Measurements from ENCODE around the gene ZNF562. TPM values are rescaled to one million over a fixed set of nuclear protein-coding genes. Genes with fewer than 3 reads are reported as not detected.
"Not testable (repeated sequence)": the region's sequence is repeated elsewhere in the genome, so short reads cannot be mapped to it uniquely, and the experiment has no call there.

Gene ZNF562
- polyA plus RNA-seq (ENCODE audit: insufficient read length in 10 of 10), result 10 to 100 TPM; 13.0 to 22.6 (median 18.0) TPM
- long read RNA-seq, donor 1, partial matches to known transcripts, result 0 of 1 reads
- long read RNA-seq, donor 1, other reads (novel, unspliced or antisense), result 0 of 1 reads
- long read RNA-seq, donor 2, result 0 reads
- long read RNA-seq, donor 3, result 0 reads
- long read RNA-seq, donor 4, partial matches to known transcripts, result 0 of 1 reads
- long read RNA-seq, donor 4, other reads (novel, unspliced or antisense), result 0 of 1 reads
- long read RNA-seq, donor 5, result 0 reads
- long read RNA-seq, donor 6, partial matches to known transcripts, result 0 of 1 reads
- long read RNA-seq, donor 6, other reads (novel, unspliced or antisense), result 0 of 1 reads
- long read RNA-seq, donor 7, partial matches to known transcripts, result 0 of 1 reads
- long read RNA-seq, donor 7, other reads (novel, unspliced or antisense), result 0 of 1 reads
- long read RNA-seq, donor 8, partial matches to known transcripts, result 0 of 3 reads
- long read RNA-seq, donor 8, other reads (novel, unspliced or antisense), result 0 of 3 reads
- long read RNA-seq, donor 9, result 0 reads

DNA sequence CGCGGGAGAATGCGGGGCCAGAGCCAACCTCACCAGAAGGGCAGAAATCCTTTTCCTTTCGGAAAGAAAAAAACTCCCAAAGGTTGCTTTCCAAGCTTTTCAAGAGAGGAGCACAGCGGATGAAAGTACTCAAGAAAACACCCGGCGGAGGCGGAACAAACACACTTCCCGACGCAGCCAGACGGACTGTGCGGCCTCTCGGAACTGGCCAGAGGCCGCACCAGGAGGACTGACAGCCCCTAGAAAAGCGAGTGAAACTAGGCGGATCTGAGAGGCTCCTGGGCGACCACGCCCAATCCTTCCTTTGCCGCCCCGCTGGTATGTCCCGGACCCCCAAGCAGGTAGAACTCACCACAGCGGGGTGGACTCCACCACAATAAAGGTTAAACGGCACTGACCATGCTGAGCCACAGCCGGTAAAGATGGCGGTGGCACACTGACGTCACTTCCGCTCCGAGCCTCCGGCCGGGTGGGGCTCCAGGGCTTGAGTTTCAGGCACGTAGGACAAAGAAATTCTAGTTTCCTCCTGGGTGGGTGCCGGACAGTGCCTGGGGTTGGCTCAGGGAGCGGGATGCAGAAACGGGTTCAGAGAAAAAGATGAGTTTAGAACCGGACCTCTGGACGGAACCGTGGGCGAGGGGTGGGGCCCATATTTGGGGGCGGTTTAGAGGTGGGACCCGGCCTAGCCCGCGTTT lies at the start of gene ZNF562:
TSS of gene ZNF562 (minus strand) at position 438 of the 695 bp plus-strand sequence. CDS start 14,356 bp downstream, outside the sequence.
- peak; percentile 88 to 98 (median 93) for DNase-seq

DNA sequence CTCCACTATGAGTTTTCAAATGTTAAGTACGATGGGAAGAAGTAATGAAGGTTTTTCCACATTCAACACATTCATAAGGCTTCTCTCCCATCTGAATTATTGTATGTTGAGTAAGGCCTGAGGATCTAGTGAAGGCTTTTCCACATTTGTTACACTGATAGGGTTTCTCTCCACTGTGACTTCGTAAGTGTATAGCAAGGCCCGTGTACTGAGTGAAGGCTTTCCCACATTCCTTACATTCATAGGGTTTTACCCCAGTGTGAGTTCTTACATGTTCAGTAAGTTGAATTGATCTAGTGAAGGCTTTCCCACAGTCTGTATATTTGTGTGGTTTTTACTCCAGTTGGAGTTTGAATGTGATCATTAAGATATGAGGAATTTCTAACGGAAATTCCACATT lies 49.3 kb upstream of the ZNF562 start:
- no peak for DNase-seq

DNA sequence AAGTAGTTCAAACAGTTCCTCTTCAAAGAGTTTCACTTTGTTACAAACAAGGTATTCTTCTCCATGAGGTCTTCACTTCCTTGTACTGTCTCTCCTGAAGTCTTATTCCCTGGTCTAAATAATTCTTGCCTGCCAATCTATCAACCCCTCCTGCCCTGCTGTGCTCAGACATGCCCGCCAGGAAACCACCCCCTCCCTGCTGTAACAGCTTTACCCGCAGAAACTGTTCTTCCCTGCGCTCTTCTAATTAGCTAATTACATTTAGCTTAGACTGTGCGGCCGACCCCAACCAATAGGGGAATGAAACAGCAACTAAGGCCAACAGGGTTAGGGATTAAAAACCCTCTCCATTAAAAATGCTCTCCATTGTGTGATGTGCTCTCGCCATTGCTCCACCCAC lies 47.0 kb upstream of the ZNF562 start:
- no peak for DNase-seq

DNA sequence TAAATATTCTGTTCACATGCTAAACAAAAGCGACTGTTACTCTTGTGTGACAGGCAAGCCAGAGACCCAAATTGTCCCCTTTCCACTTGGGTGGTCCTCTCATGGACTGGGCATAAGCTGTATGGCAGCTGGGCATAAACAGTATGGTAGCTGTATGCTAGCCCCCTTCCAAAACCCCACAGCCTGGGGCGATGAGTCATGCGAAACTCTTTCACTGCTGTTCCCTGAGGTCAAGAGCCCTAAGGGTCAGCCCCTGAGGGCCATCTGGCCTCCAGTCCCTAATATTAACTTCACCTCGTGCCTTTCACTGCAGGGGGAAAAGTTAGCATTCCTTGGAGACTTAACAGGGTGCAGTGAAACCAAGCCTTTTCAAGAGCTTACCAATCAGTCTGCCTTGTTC lies 45.6 kb upstream of the ZNF562 start:
- no peak for DNase-seq

DNA sequence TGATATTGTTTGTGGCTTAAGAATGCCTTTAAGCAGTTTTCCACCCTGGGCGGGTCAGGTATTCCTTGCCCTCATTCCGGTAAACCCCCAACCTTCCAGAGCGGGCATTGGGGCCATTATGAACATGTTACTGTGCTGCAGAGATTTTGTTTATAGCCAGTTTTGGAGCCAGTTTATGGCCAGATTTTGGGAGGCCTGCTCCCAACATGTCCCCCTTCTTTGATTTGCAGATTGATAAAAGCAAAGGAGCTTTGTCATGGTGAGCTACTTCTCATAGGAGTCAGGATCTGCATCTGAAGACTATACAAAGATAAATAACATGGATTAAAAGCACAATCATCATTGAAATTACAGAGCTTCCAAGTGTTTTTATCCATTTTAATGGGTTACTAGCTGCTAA lies 36.9 kb upstream of the ZNF562 start:
- DNase-seq, result no peak

DNA sequence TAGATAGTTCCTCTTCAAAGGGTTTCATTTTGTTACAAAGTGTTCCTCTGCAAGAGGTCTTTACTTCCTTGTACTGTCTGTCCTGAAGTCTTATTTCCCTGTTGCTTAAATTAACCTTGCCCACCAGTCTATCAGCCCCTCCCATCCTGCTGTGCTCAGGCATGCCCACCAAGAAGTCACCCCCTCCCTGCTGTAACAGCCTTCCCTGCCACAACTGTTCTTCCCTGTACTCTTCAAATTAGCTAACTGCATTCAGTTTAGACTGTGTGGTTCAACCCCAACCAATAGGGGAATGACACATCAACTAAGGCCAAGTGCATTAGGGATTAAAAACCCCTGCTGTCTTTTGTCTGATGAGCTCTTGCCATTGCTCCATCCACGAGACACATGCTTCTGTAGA lies 34.4 kb upstream of the ZNF562 start:
- DNase-seq, result peak in 1 of 3 donors; percentile 10

DNA sequence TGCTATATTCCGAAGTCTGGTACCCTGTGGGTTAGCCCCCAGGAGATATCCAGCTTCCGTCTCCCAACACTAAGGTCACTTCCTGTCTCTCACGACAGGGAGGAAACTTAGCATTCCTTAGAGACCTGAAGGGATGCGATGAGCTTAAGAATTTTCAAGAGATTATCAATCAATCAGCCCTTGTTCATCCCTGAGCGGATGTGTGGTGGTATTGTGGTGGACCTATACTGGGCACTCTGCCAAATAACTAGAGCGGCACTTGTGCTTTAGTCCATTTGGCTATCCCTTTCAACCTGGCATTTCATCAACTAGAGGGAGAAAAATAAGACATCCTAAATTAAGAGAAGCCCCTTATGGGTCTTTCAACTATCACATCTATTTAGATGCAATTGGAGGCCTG lies 30.9 kb upstream of the ZNF562 start:
- no peak for DNase-seq

DNA sequence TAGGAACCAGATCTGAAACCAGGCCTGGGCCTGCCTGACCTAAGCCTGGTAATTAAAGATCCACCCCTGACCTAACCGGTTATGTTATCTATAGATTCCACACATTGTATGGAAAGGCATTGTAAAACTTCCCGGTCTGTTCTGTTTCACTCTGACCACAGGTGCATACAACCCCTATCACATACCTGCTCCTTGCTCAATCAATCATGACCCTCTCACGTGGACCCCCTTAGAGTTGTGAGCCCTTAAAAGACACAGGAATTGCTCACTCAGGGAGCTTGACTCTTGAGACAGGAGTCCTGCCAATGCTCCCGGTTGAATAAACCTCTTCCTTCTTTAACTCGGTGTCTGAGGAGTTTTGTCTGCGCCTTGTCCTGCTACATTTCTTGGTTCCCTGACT lies 27.3 kb upstream of the ZNF562 start:
- no peak for DNase-seq

DNA sequence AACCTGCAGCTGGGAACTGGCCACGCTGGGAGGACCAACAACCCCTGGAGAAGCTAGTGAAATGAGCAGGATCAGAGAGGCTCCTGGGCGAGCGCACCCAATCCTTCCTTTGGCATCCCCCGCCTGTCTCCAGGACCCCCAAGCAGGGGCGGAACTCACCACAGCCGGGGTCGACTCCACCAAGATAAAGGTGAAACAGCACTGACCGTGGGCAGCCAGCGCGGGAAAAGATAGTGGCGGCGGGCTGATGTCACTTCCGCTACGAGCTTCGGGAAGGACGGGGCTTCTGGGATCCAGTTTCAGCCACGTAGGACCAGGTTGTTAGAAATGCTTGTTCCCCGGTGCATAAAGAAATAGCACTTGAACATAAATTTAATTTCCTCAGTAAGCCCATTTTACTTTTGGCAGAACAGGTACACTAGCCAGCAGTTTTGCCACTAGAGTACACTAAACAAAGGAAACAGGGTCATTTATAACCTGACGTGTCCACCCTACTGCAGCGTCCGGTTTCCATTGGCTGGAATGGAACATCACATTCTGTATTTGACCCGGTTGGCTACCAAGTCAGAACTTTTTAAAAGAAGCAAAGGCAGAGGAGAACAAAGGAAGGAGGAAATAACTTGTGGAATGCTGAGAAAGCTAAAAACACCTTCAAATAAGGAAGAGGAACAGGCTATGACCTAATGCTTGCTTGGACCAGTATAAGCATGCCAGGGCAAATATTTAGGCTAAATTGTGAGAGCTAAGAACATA lies 25.5 kb upstream of the ZNF562 start:
- no peak for DNase-seq

DNA sequence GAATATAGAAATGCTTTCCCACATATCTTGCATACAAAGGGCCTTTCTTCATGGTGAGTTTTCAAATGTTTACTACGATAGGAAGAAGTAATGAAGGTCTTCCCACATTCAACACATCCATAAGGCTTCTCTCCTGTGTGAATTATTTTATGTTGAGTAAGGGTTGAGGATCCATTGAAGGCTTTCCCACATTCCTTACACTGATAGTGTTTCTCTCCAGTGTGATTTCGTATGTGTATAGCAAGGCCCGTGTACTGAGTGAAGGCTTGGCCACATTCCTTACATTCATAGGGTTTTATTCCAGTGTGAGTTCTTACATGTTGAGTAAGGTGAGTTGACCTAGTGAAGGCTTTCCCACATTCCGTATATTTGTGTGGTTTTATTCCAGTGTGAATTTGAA lies 15.4 kb upstream of the ZNF562 start:
- not testable (repeated sequence) for DNase-seq

DNA sequence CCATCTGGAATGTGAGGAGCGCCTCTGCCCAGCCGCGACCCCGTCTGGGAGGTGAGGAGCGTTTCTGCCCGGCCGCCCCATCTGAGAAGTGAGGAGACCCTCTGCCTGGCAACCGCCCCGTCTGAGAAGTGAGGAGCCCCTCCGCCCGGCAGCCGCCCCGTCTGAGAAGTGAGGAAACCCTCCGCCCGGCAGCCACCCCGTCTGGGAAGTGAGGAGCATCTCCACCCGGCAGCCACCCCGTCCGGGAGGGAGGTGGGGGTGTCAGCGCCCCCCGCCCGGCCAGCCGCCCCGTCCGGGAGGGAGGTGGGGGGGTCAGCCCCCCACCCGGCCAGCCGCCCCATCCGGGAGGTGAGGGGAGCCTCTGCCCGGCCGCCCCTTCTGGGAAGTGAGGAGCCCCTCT lies 5.1 kb upstream of the ZNF562 start:
- DNase-seq, result not testable (repeated sequence)

DNA sequence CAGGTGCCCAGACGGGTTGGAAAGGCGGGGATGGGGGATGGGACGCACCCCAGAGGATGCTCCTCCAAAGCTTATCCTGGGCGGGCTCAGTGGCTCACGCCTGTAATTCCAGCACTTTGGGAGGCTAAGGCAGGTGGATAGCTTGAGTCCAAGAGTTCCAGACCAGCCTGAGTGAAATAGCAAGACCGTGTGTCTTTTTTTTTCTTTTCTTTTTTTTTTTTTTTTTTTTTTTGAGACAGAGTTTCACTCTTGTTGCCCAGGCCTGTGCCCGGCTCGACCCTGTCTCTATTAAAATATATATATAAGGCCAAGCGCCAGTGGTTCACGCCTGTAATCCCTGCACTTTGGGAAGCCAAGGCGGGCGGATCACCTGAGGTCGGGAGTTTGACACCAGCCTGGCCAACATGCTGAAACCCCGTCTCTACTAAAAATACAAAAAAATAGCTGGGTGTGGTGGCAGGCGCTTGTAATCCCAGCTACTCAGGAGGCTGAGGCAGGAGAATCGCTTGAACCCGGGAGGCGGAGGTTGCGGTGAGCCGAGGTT lies 530 bp upstream of the ZNF562 start:
- DNase-seq, result not testable (repeated sequence)

DNA sequence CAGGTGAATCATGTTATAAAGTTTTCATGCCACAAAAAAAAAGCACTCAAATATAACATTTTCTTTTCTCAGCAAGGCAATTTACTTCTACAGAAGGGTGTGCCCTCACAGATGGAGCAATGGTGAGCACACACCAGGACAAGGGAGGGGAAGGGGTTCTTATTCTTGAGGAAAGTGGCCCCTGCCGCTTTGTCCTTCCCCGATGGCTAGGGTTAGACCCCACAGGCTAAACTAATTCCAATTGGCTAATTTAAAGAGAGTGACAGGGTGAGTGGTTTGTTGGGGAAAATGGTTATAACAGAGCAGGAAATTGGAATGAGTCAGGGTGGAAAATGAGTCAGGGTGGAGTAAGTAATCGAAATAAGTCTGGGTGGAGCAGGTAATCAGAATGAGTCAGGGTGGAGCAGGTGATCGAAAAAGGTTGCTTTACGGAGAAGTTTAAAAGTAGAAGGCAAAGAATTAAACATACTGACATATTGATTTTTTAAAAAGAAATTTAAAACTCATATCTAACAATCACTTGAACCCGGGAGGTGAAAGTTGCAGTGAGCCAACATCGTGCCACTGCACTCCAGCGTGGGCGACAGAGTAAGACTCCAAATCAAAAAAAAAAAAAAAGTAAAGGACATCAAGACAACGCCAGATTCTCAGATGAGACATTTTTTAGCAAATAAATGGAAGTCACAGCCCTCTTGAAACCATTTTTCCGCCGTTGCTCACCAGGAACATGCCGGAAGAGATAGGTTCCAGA lies 813 bp downstream of the ZNF562 start:
- DNase-seq, result peak in 1 of 3 donors; percentile 5

DNA sequence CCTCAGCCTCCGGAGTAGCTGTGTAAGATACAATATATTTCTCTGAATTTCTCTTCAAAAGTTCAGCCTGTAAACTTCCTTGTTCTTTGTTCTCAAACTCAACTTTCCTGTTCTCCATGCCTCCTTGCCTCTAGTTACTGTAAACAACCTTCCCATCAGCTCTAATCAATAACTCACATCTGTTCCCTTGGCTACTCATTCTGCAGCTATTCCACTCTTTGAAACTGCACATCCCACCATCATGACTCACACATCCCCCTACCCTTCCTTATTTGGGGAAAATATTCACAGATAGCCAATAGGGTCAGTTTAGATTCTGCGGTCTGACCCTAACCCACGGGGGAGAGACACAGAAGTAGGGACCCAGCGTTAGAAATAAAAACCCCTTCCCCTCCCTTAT lies 2.0 kb downstream of the ZNF562 start:
- no peak for DNase-seq

DNA sequence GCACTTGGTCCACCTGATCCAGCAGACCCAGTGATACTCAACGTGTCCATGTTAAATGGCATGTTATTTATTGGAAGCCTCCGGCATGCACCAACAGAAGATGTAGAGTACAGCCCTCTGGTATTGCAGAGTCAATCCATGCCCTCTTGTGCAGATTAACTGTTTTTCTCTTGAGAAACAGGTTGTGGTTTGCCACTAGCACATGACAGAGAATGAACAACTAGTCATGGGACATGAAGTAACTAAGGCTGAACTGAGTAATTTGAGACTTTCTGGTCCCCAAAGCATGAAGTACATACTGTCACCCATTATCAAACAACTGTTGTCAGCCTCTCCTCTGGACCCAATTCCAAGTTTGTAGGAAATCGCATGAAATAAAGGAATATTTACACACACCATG lies 3.2 kb downstream of the ZNF562 start:
- DNase-seq, result no peak

DNA sequence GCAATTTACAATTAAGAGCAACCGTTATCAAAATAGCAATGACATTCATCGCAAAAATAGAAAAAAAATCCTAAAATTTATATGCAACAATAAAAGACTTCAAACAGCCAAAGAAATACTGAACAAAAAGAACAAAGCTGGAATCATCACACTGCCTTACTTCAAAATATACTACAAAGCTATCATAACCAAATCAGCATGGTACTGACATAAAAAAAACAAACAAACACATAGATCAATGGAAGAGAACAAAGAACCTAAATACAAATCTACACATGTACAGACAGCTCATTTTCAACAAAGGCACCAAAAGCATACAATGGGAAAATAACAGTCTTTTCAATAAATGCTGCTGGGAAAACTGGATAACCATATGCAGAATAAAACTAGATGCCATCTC lies 6.4 kb downstream of the ZNF562 start:
- no peak for DNase-seq

DNA sequence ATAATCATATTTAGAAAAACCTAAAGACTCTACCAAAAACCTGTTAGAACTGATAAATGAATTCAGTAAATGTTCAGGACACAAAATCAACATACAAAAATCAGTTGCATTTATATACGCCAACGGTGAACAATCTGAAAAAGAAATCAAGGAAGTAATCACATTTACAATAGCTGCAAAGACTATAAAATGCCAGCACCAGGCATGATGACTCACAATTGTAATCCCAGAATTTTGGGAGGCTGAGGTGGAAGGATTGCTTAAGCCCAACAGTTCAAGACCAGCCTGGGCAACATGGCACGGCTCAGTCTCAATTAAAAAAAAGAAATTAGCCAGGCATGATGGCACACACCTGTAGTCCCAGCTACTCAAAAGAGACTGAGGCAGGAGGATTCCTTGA lies 7.0 kb downstream of the ZNF562 start:
- no peak for DNase-seq

DNA sequence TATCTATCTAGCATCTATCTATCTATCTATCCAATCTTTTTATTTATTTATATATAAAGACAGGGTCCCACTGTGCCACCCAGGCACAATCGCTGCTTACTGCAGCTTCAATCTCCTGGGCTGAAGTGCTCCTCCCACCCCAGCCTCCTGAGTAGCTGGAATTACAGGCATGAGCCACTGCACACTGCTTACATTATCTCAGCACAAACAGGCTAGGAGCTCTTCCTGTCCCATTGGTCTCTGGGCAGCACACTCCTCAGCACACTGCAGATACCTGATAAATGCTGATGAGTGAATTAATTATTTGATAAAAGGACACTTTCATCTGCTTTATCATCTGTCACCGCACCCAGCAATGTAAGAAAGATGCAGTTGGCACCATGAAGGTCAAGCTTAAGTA lies 16.1 kb downstream of the ZNF562 start:
- DNase-seq, result no peak

DNA sequence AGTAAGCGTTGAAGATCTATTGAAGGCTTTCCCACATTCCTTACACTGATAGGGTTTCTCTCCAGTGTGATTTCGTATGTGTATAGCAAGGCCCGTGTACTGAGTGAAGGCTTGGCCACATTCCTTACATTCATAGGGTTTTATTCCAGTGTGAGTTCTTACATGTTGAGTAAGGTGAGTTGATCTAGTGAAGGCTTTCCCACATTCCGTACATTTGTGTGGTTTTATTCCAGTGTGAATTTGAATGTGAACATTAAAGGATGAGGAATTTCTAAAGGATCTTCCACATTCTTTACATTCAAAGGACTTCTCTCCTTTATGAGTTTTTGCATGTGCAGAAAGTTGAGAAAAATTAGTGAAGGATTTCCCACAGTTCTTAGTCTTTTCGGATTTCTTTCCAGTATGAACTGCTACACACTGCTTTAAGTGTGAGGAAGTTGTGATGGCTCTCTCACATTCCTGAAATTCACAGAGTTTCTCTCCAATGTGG lies 21.8 kb downstream of the ZNF562 start:
- DNase-seq, result not testable (repeated sequence)

DNA sequence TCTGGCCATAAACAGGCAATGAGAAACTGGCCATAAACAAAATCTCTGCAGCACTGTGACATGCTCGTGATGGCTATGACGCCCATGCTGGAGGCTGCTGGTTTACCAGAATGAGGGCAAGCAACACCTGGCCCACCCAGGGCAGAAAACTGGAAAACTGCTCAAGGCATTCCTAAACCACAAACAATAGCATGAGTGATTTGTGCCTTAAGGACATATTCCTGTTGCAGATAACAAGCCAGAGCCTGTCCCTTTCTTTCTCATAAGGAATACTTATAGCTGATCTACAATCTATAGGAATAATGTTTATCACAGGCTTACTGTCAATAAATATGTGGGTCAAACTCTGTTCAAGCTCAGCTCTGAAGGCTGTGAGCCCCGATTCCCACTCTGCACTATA lies 23.4 kb downstream of the ZNF562 start:
- DNase-seq, result not testable (repeated sequence)

DNA sequence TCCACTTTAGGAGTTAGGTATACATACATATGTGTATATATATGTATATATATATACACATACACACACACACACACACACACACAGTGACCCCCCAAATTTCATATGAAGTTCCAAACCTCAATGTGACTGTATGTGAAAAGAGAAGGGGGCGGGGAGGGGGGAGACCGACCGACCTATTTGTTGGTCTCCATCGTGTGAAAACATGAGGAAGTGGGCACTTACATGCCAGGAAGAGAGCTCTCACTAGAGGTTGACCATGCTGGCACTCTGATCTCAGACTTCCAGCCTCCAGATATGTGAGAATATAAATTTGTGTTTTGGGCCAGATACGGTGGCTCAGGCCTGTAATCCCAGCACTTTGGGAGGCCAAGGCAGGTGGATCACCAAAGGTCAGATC lies 24.6 kb downstream of the ZNF562 start:
- DNase-seq, result no peak

Data from muscle of back (tissue), 13 donors.